Measurements from ENCODE around the gene SLC44A1.

The SLC44A1 gene

DNA sequence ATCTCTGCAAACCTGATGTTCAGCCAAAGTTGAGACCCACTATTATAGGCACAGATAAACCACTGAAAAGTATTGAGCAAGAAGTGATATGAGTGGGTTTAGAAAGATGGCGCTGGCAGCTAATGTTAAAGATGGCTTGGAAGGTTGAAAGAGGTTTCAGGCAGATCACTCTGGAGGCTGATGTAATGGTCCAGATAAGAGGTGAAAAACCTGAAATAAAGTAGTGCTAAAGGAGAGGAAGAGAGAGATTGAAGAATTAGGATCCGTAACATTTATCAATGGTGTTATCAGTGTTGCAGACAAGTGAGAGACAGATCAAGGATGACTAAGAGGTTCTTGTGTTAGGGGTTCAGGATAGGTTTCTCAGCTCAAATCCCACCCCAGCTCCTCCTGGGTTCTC, 58.3 kb downstream of the SLC44A1 start:
- no peak for DNase-seq (ENCODE audit: low read depth in 2 of 2)

DNA sequence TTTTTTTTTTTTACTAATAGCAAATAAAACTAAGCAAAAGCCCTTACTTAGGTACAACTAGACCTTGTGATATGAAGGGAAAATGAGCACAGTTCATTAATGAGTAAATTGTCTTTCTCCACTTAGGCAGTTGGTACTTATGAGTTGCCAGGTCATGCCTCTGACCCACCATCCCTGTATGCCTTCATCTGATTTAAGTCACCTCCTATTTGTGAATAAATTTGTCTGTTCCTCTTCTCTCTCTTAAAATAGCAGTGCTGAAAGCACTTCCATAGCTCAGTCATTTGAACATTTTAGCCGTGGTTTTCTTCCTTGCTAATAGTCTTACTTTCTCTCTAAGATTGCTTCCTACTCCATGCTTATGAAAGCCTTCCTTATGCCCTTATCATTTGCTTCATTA, 61.4 kb downstream of the SLC44A1 start:
- DNase-seq (ENCODE audit: low read depth in 2 of 2), result no peak

DNA sequence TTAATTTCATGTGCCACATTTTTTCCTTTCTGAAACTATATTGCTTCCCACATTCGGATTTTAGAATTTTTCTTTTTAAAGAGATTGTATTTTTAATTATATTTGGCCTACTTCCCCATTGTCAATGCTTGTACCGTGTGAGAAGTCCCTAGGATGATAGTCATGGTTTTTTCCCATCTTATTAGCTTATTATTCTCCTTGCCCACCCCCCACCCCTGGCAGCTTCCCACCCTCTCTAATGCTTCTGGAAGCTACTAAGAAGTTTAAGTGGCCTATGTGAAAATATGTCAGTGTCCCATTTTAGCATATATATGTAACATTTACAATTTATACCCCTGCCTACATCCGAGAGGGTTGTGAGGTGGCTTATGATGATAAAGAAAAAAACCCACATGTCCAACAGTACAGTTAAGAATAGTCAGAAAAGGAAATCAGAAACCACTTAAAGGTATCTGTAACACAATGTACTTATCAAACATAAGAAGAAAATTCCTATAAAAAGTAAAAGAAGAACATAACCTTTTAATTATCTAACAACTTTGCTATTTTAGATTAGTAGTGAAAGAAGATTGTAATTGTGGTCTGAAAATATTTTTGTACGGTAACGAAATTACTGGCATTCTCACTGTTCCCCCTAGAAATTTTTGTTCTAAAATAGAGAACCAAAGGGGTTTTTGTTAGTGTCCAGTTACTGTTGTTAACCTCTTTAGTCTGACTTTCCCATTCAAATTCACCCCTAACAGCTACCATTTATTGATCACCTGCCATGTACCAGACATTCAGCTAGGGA, 62.1 kb downstream of the SLC44A1 start:
- no peak for DNase-seq (ENCODE audit: low read depth in 2 of 2)

- DNase-seq (ENCODE audit: low read depth in 2 of 2), result no peak
These were observed 63.2 kb downstream of the SLC44A1 start for GRCh38 chr9:105307591-105308130.

GRCh38 chr9:105308461-105309341, 64.2 kb downstream of the SLC44A1 start:
- DNase-seq (ENCODE audit: low read depth in 2 of 2), result no peak

DNA sequence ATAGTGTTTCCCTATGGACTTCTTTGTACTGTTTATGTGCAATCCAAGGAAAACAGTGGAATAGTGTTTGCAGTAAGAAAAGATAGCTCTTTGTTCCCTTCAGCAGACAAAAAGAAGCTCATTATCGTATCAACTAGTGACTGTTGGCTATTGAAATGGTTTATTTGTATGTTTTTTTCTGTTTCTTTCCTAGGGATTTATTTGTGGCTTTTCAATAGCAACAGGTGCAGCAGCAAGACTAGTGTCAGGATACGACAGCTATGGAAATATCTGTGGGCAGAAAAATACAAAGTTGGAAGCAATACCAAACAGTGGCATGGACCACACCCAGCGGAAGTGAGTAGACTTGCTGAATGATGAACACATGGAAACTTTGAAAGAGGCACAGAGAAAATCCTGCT, 65.1 kb downstream of the SLC44A1 start:
- no peak for DNase-seq (ENCODE audit: low read depth in 2 of 2)

- no peak for DNase-seq (ENCODE audit: low read depth in 2 of 2)
These were observed 66.9 kb downstream of the SLC44A1 start for GRCh38 chr9:105311306-105311705.

- no peak for DNase-seq (ENCODE audit: low read depth in 2 of 2)
These were observed 68.8 kb downstream of the SLC44A1 start for GRCh38 chr9:105313238-105313637.

DNA sequence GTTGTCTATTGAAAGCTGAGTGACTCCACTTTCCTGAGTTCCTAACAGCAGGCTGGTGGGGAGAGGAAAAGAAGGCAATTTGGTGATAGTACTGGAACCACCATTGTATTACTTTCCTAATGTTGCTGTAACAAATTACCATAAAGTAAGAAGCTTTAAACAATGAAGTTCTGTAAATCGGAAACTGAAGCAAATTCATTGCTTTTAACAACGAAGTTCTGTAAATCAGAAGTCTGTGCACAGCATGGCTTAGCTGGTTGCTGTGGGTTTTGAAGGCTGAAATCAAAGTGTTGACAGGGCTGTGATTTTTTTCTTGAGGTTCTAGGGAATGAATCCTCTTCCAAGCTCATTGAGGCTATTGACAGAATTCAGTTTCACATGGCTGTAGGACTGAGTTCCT, 72.3 kb downstream of the SLC44A1 start:
- DNase-seq (ENCODE audit: low read depth in 2 of 2), result no peak

- DNase-seq (ENCODE audit: low read depth in 2 of 2), result no peak
These were observed 74.3 kb downstream of the SLC44A1 start for GRCh38 chr9:105318729-105319191.

GRCh38 chr9:105319202-105319813, 74.9 kb downstream of the SLC44A1 start:
- DNase-seq (ENCODE audit: low read depth in 2 of 2), result no peak

- no peak for DNase-seq (ENCODE audit: low read depth in 2 of 2)
These were observed 76.1 kb downstream of the SLC44A1 start for GRCh38 chr9:105320568-105320967.

- no peak for DNase-seq (ENCODE audit: low read depth in 2 of 2)
These were observed 83.8 kb downstream of the SLC44A1 start for GRCh38 chr9:105328296-105328695.

GRCh38 chr9:105328872-105329718, 84.6 kb downstream of the SLC44A1 start:
- DNase-seq (ENCODE audit: low read depth in 2 of 2), result no peak

DNA sequence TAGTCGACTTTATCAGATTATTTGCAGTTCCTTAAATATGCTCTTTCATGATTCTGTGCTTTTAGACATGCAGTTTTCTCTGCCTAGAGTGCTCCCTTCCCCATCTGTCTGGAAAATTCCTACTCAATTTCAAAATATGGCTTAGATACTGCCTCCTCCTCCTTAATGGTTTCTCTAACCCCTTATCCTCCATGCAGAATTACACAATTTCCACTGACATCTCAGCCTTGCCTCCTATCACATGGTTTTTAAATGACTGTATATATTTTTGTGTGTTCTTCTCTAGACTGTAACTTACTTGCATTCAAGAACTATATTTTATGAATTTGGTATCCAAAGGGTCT, 85.2 kb downstream of the SLC44A1 start:
- no peak for DNase-seq (ENCODE audit: low read depth in 2 of 2)

DNA sequence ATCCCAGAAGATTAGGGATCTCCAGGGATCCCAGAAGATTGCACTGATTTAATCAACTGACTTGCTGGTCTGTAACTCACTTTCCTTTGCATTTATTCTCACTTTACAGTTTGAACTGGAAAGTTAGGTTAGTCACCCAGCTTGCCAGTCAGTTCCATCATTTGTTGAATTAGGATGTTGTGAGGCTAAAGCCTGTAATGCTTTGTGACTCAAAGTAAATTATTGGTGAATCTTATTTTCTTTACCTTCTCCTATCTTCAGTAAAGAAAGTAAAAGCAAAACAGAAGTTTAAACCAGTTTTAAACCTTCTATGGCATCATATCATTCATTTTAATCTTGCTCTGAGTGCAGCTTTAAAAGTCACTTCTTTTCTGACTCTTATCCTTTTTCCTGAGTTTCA, 85.8 kb downstream of the SLC44A1 start:
- DNase-seq (ENCODE audit: low read depth in 2 of 2), result no peak

DNA sequence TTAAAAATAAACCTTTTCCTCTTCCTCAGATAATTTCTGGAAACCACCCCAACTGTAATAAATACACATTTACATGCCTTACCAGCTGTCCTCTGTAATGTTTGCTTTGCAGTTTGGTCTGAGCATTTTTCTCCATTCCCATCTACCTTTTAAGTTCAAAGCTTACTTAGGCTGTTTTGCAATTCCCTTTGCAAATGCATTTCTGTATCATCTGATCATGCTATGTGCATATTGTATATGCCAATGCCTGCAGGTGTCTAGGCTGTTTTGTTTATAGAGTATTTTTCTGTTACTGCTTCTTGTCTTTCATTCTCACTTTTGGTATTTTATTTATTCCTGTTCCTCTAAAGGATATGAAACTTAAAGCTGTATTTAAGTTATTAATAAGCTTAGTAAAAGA, 86.3 kb downstream of the SLC44A1 start:
- no peak for DNase-seq (ENCODE audit: low read depth in 2 of 2)

- no peak for DNase-seq (ENCODE audit: low read depth in 2 of 2)
These were observed 86.7 kb downstream of the SLC44A1 start for GRCh38 chr9:105331160-105331559.

GRCh38 chr9:105331755-105332154, 87.3 kb downstream of the SLC44A1 start:
- no peak for DNase-seq (ENCODE audit: low read depth in 2 of 2)

DNA sequence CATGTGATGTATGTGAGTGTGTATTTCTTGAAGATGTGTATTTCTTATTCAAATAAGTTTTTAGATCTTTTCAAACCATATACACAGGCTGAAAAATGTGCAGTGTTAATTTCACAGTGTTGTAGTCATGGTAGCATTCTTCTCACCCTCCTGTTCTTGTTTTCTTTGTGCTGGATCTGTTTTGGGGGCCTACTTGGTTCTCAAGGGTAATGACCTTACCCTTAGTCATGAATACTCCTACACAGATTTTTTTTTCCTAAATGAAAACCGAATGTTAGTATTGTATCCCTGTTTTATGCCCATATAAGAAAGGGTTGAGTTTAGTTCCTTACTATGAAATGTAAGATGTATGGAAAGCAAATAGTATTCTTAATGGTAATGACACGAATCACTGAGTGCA, 88.0 kb downstream of the SLC44A1 start:
- no peak for DNase-seq (ENCODE audit: low read depth in 2 of 2)

DNA sequence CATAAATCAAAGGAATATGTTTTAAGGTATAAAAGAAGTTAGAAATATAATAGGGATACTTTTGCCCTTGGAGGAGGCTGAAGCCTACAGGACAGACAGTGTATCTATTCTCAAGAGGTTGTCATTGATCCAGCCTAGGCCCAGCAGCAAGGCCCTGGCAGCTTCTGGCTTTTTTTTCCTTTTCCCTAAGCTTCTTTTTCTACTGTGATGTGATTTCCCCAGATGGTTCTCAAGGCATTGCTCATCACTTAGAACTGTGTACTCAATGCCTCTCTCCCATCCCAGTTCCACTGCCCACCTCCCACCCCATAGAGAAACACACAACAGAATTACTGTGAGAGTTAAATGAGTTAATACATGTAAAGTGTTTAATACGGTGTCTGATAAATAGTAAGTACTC, 88.6 kb downstream of the SLC44A1 start:
- no peak for DNase-seq (ENCODE audit: low read depth in 2 of 2)
